GM18520 (cell line): ENCODE measurements around the gene SRCIN1.
"Not testable (repeated sequence)": the region's sequence is repeated elsewhere in the genome, so short reads cannot be mapped to it uniquely, and the experiment has no call there.

Experiments
- ATAC-seq: cut with Tn5 transposase; IDR thresholded peaks from one replicate; pipeline ENCODE4 v1.9.1; 2021; ENCODE audit not compliant: unreplicated experiment

SRCIN1 gene

DNA sequence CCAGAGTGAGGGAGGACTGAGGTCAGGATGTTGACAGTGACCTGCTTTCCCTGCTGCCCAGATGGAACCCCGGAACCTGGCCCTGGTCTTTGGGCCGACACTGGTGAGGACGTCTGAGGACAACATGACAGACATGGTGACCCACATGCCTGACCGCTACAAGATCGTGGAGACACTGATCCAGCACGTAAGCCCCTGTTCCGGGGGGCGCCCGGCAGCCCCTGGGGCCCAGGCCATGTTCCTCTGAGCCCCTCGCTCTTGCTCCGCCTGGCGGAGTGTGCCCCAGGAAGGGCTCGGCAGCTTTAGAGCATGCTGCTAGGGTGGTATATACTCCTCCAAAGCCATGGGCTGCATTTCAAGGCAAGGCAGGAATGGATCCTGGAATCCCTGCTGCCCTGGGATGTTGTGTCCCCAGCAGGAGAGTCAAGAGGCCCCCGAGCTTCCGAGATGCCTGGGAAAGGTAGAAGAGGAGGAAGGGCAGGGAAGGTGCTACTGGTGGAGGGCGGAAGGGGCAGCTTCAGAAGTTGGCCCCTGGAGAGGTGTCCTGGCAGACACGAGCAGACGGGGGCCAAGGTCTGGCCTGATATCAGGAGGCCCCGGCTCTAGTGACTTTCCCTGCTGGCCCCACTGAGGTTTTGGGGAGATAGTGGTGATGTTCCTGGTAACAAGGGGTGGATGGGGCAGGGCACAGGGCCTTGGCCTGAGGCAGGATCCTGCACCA lies 114.2 kb downstream of the SRCIN1 start:
- not testable (repeated sequence) for ATAC-seq

- not testable (repeated sequence) for ATAC-seq
Observed at GRCh38 chr17:38489774-38490173, 116.0 kb downstream of the SRCIN1 start.

DNA sequence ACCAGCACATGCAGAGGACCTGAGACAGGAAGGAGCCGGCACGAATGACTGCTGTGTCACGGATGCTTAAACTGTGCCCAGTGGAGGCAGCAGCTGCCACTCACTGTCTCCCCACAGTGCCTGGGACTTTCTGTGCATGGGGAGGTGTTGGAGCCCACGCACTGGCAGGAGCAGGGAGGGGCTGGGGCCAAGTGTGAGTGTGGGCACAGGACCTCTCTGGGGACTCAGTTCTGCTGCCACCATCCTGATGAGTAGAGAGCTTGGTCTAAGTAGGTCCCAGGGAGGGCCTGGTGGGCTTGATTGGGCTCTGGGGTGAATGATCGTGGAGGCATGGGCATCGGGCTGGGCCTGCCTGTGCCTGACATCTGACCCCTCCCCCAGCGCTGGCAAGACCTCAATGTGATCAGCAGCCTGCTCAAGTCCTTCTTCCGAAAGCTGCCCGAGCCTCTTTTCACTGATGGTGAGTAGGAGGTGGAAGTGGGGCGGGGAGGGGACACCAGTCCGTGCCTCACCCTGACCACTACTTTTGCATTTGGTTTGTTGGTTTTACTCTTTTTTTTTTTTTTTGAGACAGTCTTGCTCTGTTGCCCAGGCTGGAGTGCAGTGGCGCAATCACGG lies 120.0 kb downstream of the SRCIN1 start:
- peak; percentile 63 for ATAC-seq

DNA sequence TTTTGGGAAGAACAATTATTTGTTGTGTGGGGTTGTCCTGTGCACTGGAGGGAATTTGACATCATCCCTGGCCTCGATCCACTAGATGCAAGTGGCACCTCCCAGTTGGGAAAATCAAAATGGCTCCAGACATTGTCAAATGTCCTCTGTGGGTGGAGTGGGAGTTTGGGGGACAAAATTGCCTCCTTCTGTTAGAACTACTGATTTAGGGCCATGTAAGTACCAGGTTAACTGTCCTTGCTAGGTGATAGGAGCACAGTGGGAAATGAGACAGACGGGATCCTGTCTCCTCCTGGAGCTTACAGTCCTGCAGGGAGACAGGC lies 120.6 kb downstream of the SRCIN1 start:
- no peak for ATAC-seq

DNA sequence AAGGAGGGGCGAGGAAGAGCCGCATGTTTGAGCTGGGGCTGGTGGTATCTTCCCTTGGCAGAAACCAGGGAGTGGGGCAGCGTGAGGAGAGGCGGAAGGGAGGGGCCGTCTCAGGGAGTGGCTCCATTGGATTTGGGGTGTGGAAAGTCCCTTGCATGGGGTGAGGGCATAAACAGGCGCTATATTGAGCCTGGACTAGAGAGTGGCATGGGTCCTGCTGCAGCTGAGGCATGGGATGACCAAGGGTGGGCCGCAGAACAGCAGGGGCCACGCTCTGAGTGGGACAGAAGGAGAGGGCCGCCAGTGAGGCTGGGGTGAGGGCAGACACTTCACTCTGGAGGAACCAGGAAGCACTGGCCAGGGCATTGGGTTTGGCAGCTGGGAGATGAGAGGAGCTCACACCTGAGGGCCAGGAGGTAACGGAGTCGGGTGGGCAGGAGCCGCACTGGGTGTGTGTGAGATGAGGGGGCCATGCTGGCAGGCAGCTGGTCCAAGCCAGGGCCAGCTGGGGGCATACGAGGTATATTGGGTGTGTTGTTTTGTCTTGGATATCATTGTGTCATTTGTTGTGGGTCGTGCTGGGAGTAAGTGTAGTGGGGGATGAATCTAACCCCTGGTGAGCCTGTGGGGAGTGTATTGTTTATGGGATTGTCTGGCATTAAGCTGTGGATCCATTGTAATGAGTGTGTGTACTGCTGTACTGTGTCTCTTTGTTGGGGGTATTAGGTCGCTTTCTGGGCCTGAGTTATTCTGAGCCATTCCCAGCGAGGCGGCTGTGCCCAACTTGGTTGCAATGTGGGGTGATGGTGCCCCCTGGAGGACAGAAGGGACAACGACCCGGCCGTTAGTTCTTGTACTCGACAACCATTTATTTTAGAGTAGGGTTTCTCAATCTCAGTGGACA lies 121.3 kb downstream of the SRCIN1 start:
- not testable (repeated sequence) for ATAC-seq

GRCh38 chr17:38482700-38483043 lies 123.1 kb downstream of the SRCIN1 start:
- ATAC-seq, result not testable (repeated sequence)

DNA sequence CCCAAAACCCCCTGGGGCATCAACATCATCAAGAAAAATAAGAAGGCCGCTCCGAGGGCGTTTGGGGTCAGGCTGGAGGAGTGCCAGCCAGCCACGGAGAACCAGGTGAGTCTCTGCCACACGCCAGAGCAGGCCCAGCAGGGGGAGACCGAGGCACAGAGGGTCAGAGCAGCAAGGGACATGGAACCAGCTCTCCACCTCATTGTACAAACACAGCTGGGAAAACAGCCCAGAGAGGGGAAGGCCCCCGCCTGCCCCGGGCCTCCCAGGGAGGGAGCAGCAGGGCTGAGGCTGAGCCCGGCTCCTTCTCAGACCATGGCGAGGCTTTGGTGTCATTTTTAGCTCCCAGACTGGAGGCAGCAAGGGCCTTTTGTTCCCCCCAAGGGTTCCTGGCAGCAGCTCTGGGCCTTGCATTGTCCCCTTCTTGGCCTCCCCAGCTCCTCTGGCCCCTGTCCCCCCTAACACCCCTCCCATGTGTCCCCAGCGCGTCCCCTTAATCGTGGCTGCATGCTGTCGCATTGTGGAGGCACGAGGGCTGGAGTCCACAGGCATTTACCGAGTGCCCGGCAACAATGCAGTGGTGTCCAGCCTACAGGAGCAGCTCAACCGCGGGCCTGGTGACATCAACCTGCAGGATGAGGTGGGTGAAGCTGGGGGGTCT lies 123.6 kb downstream of the SRCIN1 start:
- not testable (repeated sequence) for ATAC-seq
